IMR-90 (cell line): Measurements from ENCODE around the gene MOV10L1.

Experiments
- CEBPB ChIP-seq: IDR thresholded peaks from 2 replicates; pipeline ENCODE4 v1.6.1; 2012; ENCODE audit warnings: low read depth, low read length, improper control_type of control experiment
- CTCF ChIP-seq: conservative IDR thresholded peaks from 2 replicates; pipeline ENCODE4 v1.5.1; 2012; ENCODE audit warnings: mild to moderate bottlenecking, low read depth, low read length, improper control_type of control experiment
- ELK1 ChIP-seq: fragments of 150-350 bp; IDR thresholded peaks from 2 replicates; pipeline ENCODE4 v1.6.1; 2016; ENCODE audit warnings: low read depth, mild to moderate bottlenecking, low read length, moderate library complexity, borderline replicate concordance
- FOS ChIP-seq: fragments of 150-350 bp; IDR thresholded peaks from 2 replicates; pipeline ENCODE4 v1.6.1; 2016; ENCODE audit warnings: low read depth, low read length
- MAFK ChIP-seq: IDR thresholded peaks from 2 replicates; pipeline ENCODE4 v1.6.1; 2012; ENCODE audit warnings: low read depth, low read length, improper control_type of control experiment
- MAZ ChIP-seq: IDR thresholded peaks from 2 replicates; pipeline ENCODE4 v1.6.1; 2012; ENCODE audit warnings: low read depth, mild to moderate bottlenecking, low read length, improper control_type of control experiment, moderate library complexity, borderline replicate concordance
- POLR2A ChIP-seq: IDR thresholded peaks from 2 replicates; pipeline ENCODE4 v1.6.1; 2012; ENCODE audit warnings: mild to moderate bottlenecking, low read depth, low read length
- RAD21 ChIP-seq: IDR thresholded peaks from 2 replicates; pipeline ENCODE4 v1.6.1; 2012; ENCODE audit warnings: low read length, improper control_type of control experiment
- RFX5 ChIP-seq: IDR thresholded peaks from 2 replicates; pipeline ENCODE4 v1.8.0; 2012; ENCODE audit warnings: low read depth, mild to moderate bottlenecking, low read length, moderate library complexity
- USF2 ChIP-seq: fragments of 150-350 bp; IDR thresholded peaks from 2 replicates; pipeline ENCODE4 v1.6.1; 2017; ENCODE audit warnings: mild to moderate bottlenecking, antibody characterized with exemption, low read length, low read depth

GRCh38 chr22:50117168-50117762 lies 27.5 kb downstream of the MOV10L1 start:
- TF ChIP-seq MAFK (no peak), POLR2A (no peak), CTCF (no peak), RFX5 (no peak), RAD21 (no peak), ELK1 (no peak), MAZ (no peak), USF2 (no peak), CEBPB (no peak), FOS (no peak)
